Cardiac muscle cell (in vitro differentiated cells and primary cell): ENCODE data around the gene COX6A1. TPM values are rescaled to one million over a fixed set of nuclear protein-coding genes. Genes with fewer than 3 reads are reported as not detected.

Experiments
- DNase-seq, 2 donors: peaks; one replicate each; pipeline versions ENCODE4 v3.0.0 to v3.0.0-alpha.2; 2010 to 2017; ENCODE audit warnings: low read depth in 1 of 2, low spot score in 1 of 2
- H3K27ac ChIP-seq: fragments of 200-600 bp; sonication (generic); 2 replicates; pipeline ENCODE4 v1.5.1; 2016
- H3K27me3 ChIP-seq: fragments of 200-600 bp; sonication (generic); 2 replicates; pipeline ENCODE4 v1.6.0; 2016; ENCODE audit warnings: control low read depth
- H3K36me3 ChIP-seq: fragments of 200-600 bp; sonication (generic); 2 replicates; pipeline ENCODE4 v1.5.1; 2016; ENCODE audit warnings: control low read depth
- H3K4me1 ChIP-seq: fragments of 200-600 bp; sonication (generic); 2 replicates; pipeline ENCODE4 v1.8.1; 2017; ENCODE audit warnings: low read depth, mild to moderate bottlenecking, mixed run types
- H3K4me3 ChIP-seq: fragments of 200-600 bp; sonication (generic); 2 replicates; pipeline ENCODE4 v1.5.1; 2016; ENCODE audit warnings: mild to moderate bottlenecking
- H3K9me3 ChIP-seq: fragments of 200-600 bp; sonication (generic); 2 replicates; pipeline ENCODE4 v1.5.1; 2017; ENCODE audit warnings: low read depth, mild to moderate bottlenecking, control low read depth
- CTCF ChIP-seq: IDR thresholded peaks from 2 replicates; pipeline ENCODE4 v1.5.1; 2012; ENCODE audit warnings: low read depth, mild to moderate bottlenecking, low read length
- polyA plus RNA-seq: library from polyadenylated mRNA; unstranded; fragments of >200 nt; fragmentation: Nextera tagmentation; extraction: Ambion mirVana; gene quantifications from 2 replicates; pipeline ENCODE4 v1.2.1, GENCODE V29; 2016
- total RNA-seq: library from RNA; depleted of rRNA; stranded (reverse); fragments of >200 nt; gene quantifications from 2 replicates; pipeline ENCODE4 v1.2.3, GENCODE V29; 2016

COX6A1 gene
- total and polyA plus RNA-seq, 2 experiments from 2014 or later, result 759 to 1,511 TPM

- Histone ChIP-seq H3K9me3 (no peaks in the 10 kb centered on the region), H3K4me1 (peaks cover 13% of the 10 kb centered on the region), H3K27me3 (no peaks in the 10 kb centered on the region), H3K36me3 (no peaks in the 10 kb centered on the region), H3K4me3 (no peak overlapping the region), H3K27ac (no peak overlapping the region)
- no peak for DNase-seq
- TF ChIP-seq CTCF, result no peak
Observed at GRCh38 chr12:120397824-120398540, 39.9 kb upstream of the COX6A1 start.

DNA sequence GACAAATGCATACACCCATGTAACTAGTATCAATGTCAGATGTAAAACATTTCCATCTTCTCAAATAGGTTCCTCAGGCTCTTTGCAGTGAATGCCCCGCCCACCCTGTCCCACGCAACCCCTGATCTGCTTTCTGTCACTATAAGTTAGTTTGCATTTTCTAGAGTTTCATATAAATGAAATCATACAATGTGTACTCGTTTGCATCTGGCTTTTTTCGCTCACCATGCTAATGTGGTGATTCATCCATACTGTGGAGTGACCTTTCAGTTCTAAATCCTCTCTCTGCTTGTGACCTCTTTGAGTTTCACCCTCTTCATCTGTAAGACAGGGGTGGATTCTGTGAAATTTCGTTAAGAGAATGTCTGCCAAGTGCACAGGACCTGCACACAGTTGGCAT lies 38.4 kb upstream of the COX6A1 start:
- no peaks in the 10 kb centered on the region for H3K27me3 ChIP-seq
- TF ChIP-seq CTCF, result no peak
- peak in 1 of 2 donors; percentile 50 for DNase-seq
- H3K4me1 ChIP-seq, result peaks cover 8% of the 10 kb centered on the region
- no peaks in the 10 kb centered on the region for H3K36me3 ChIP-seq
- H3K9me3 ChIP-seq, result no peaks in the 10 kb centered on the region
- no peak overlapping the region for H3K4me3 ChIP-seq
- no peak overlapping the region for H3K27ac ChIP-seq

DNA sequence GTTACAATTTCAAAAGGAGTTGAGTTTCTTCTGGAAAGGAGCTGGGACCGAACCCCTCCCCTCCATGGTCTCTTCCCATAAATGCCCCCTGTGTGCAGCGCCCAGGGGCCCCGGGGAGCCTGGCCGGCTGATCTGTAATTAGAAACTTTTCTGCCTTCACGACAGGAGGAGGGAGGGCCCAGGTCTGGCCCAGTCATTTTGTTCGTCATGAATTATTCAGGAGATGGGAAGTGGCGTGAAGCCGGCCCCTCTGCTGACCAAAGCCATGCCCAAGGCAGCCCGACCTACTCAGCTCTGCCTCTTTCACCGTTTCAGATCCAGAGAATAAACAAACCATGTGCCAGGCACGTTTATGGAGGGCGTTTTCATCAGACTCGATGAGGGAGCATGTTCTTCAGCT lies 35.7 kb upstream of the COX6A1 start:
- TF ChIP-seq CTCF, result no peak
- Histone ChIP-seq H3K9me3 (no peaks in the 10 kb centered on the region), H3K27ac (peak overlapping the region; percentile 91), H3K4me1 (peaks cover 10% of the 10 kb centered on the region), H3K27me3 (no peaks in the 10 kb centered on the region), H3K4me3 (no peak overlapping the region), H3K36me3 (no peaks in the 10 kb centered on the region)
- DNase-seq, result peak in 1 of 2 donors; percentile 87

DNA sequence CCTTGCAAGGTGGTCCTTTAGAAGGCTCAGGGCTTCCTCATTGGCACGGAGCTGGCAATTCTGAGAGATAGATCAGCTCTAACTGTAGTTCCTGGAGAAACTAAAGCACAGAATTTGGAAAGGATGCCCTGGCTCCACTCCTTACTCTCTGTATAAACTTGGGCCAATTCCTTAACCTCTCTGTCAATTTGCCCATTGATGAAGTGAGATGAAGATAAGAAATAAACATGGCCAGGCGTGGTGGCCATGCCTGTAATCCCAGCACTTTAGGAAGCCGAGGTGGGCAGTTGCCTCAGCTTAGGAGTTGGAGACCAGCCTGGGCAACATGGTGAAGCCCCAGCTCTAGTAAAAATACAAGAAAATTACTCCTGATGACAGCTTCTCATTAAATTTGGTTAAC lies 34.0 kb upstream of the COX6A1 start:
- TF ChIP-seq CTCF, result no peak
- Histone ChIP-seq H3K4me3 (no peak overlapping the region), H3K4me1 (peaks cover 10% of the 10 kb centered on the region), H3K9me3 (no peaks in the 10 kb centered on the region), H3K27me3 (no peaks in the 10 kb centered on the region), H3K27ac (peak overlapping the region; percentile 4), H3K36me3 (no peaks in the 10 kb centered on the region)
- no peak for DNase-seq

GRCh38 chr12:120404271-120404670 lies 33.6 kb upstream of the COX6A1 start:
- H3K9me3 ChIP-seq, result no peaks in the 10 kb centered on the region
- no peaks in the 10 kb centered on the region for H3K36me3 ChIP-seq
- H3K4me1 ChIP-seq, result peaks cover 10% of the 10 kb centered on the region
- DNase-seq, result no peak
- H3K4me3 ChIP-seq, result no peak overlapping the region
- no peak for TF ChIP-seq CTCF
- no peaks in the 10 kb centered on the region for H3K27me3 ChIP-seq
- peak overlapping the region; percentile 4 for H3K27ac ChIP-seq

- H3K36me3 ChIP-seq, result no peaks in the 10 kb centered on the region
- peaks cover 10% of the 10 kb centered on the region for H3K4me1 ChIP-seq
- H3K27me3 ChIP-seq, result no peaks in the 10 kb centered on the region
- DNase-seq, result no peak
- no peak overlapping the region for H3K4me3 ChIP-seq
- no peak for TF ChIP-seq CTCF
- no peaks in the 10 kb centered on the region for H3K9me3 ChIP-seq
- H3K27ac ChIP-seq, result peak overlapping the region; percentile 46
Observed at GRCh38 chr12:120406069-120406468, 31.8 kb upstream of the COX6A1 start.
